Adipose tissue (tissue), 3 donors: ENCODE data around the gene TMEM270. TPM values are rescaled to one million over a fixed set of nuclear protein-coding genes. Genes with fewer than 3 reads are reported as not detected.
"Not testable (repeated sequence)": the region's sequence is repeated elsewhere in the genome, so short reads cannot be mapped to it uniquely, and the experiment has no call there.

Experiments
- H3K27ac ChIP-seq: one replicate; pipeline ENCODE4 v1.5.1; 2013; ENCODE audit warnings: low read depth, low read length
- WGBS, 3 donors: extraction: QIAGEN DNeasy Blood & Tissue Kit; methylation state at CpG; one replicate each; pipeline ENCODE4 v1.1.7; 2013; 5-methylcytosine and 5-hydroxymethylcytosine counted together
- polyA plus RNA-seq, 3 donors: library from polyadenylated mRNA; stranded (reverse); fragments of 200-250 nt; gene quantifications; one replicate each; pipeline ENCODE4 v1.2.3, GENCODE V29; 2013
- donor health status: healthy with polysubstance abuse.
- donor health status: Bipolar disorder and iron deficiency.
- donor health status: healthy.

Gene TMEM270
- polyA plus RNA-seq, 3 donors = 0.08 TPM; not detected in 2

DNA sequence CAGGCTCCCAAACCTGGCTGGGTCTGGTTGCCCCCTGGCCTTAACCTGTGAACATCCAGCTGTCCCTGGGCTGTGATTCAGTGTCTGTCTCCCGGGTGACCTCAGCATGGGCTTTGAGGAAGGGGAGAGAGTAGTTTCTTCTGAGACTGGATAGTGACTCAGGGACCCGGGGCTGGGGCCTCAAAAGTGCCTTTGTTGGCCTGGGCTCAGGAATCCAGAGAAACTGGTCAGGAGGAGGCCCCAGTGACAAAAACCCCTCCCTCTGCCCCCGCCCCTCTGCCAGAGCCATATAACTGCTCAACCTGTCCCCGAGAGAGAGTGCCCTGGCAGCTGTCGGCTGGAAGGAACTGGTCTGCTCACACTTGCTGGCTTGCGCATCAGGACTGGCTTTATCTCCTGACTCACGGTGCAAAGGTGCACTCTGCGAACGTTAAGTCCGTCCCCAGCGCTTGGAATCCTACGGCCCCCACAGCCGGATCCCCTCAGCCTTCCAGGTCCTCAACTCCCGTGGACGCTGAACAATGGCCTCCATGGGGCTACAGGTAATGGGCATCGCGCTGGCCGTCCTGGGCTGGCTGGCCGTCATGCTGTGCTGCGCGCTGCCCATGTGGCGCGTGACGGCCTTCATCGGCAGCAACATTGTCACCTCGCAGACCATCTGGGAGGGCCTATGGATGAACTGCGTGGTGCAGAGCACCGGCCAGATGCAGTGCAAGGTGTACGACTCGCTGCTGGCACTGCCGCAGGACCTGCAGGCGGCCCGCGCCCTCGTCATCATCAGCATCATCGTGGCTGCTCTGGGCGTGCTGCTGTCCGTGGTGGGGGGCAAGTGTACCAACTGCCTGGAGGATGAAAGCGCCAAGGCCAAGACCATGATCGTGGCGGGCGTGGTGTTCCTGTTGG is 30.0 kb upstream of the TMEM270 start, which contains the start of gene CLDN4:
CLDN4 (plus strand) TSS at position 316 of the 903 bp plus-strand sequence; CDS start at position 522, 206 bp downstream.
- 29 to 85% (median 75%) methylated on average over 41 to 42 of the region's 42 CpGs for WGBS, 3 donors
- no peak within 1 kb of the TSS for H3K27ac ChIP-seq

- WGBS, 3 donors = 20 to 85% (median 61%) methylated on average over 12 to 16 of the region's 16 CpGs
- H3K27ac ChIP-seq = no peak overlapping the region
These were observed 29.4 kb upstream of the TMEM270 start for GRCh38 chr7:73831584-73831833.

- no peak overlapping the region for H3K27ac ChIP-seq
- 18 to 71% (median 51%) methylated on average over 16 of the region's 16 CpGs for WGBS, 3 donors
These were observed 28.9 kb upstream of the TMEM270 start for GRCh38 chr7:73831834-73832651.

DNA sequence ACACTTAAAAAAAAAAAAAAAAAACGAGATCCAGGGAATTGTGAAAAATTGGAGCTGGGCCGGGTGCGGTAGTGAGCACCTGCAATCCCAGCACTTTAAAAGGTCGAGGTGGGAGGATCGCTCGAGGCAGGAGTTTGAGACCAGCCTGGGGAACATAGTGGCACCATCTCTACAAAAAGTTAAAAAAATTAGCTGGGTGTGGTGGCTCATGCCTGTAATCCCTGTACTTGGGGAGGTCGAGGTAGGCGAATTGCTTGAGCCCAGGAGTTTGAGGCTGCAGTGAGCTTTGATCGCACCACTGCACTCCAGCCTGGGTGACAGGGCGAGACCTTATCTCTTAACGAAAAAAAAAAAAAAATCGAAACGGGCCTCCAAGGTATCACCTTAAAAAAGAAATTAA is 28.2 kb upstream of the TMEM270 start:
- WGBS, 3 donors = 16 to 78% (median 72%) methylated on average over 13 of the region's 13 CpGs
- H3K27ac ChIP-seq = no peak overlapping the region

DNA sequence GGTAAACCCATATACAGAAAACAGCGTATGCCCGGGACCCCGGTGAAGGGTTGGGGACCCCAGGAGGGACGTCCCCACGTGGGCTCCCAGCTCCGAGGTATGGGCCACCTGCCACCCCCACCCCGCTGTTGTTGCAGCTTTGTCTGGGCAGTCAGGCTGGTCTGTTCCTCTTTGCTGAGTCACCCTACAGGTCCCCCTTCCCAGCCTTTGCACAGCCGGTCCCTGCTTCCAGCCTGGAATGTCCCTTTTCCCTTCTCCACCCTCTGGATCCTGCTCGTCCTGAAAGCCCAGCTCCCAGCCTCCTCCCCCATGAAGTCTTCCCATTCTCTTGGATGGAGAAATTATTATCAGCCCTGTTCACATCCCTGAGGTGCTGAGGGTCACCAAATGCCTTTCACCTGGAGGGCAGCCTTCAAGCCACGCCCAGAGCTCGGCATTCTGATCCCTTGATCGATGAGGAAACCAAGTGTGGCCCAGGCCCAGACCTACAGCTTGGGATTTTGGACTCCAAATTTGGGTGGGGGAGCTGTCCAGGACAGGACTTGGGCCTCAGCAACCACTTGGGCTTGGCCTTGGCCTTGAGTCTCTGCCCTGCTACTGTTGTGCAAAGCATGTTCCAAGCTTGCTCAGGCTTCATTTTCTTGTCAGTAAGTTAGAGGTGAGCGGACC is 27.6 kb upstream of the TMEM270 start:
- WGBS, 3 donors = 37 to 80% (median 70%) methylated on average over 13 of the region's 13 CpGs
- H3K27ac ChIP-seq = no peak overlapping the region

DNA sequence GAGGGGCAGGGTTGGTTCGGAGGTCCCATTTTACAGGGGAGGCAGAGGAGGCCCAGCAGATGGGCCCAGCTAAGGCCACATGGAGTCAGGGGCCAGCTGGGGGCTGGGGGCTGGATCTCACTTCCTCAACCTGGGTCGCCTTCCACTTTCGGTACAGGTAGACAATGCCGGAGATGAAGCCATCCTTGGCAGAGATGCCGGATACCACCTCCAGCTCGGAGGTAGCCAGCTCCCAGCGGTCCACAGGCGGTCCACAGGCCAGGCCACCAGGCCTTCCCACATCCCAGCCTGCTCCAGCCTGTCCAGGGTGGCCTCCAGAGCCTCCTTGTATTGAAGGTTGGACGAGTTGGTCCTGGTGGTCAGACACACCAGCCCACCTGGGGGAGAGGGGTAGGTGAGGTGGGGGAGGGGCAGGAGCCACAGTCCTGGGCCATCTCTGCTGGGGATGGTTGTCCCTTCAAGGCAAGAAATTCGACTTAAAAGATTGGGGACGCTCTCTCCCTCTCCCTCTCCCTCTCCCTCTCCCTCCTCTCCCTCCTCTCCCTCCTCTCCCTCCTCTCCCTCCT is 26.2 kb upstream of the TMEM270 start:
- 87 to 91% (median 87%) methylated on average over 10 to 11 of the region's 11 CpGs for WGBS, 3 donors
- no peak overlapping the region for H3K27ac ChIP-seq

- H3K27ac ChIP-seq = not testable (repeated sequence)
These were observed 23.8 kb upstream of the TMEM270 start for GRCh38 chr7:73837167-73837566.

DNA sequence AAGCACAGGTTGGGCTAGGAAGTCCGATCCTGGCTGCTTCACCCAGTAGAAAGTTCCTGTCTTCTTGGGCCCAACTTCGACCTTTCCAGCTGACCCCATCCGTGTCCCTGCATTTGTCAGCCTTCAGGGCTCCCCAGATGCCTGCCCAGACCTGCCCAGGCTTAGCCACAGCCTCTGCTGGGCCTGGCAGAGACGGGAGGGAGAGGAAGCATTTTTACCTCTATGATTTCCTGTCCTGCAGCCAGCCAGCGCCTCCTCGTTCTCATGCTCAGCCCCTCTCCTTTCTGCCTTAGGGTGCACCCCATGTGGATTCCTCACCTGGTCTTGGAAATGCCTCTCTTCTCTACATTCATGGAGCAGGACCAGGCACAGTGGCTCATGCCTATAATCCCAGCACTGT is 22.3 kb upstream of the TMEM270 start:
- no peak overlapping the region for H3K27ac ChIP-seq
- WGBS, 3 donors = 51 to 81% (median 64%) methylated on average over 6 of the region's 6 CpGs

DNA sequence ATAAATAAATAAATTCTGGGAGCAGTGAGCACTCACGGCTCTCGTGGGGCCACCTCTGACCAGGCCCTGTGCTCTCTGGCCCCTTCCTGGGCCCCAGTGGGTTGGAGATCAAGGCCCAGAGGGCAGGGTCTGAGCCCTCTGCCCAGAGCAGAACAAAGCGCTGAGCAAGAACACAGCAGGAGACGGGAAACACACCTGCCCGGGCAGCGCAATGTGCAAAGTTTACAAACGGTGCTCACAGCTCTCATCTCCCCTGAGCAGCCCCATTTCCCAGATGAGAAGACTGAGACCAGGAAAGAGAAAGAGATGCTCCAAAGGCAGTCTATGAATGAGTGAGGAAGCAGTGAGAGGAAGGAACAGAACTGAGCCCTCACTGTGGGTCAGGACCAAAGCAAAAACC is 21.7 kb upstream of the TMEM270 start:
- 90 to 93% (median 93%) methylated on average over 7 of the region's 7 CpGs for WGBS, 3 donors
- no peak overlapping the region for H3K27ac ChIP-seq

DNA sequence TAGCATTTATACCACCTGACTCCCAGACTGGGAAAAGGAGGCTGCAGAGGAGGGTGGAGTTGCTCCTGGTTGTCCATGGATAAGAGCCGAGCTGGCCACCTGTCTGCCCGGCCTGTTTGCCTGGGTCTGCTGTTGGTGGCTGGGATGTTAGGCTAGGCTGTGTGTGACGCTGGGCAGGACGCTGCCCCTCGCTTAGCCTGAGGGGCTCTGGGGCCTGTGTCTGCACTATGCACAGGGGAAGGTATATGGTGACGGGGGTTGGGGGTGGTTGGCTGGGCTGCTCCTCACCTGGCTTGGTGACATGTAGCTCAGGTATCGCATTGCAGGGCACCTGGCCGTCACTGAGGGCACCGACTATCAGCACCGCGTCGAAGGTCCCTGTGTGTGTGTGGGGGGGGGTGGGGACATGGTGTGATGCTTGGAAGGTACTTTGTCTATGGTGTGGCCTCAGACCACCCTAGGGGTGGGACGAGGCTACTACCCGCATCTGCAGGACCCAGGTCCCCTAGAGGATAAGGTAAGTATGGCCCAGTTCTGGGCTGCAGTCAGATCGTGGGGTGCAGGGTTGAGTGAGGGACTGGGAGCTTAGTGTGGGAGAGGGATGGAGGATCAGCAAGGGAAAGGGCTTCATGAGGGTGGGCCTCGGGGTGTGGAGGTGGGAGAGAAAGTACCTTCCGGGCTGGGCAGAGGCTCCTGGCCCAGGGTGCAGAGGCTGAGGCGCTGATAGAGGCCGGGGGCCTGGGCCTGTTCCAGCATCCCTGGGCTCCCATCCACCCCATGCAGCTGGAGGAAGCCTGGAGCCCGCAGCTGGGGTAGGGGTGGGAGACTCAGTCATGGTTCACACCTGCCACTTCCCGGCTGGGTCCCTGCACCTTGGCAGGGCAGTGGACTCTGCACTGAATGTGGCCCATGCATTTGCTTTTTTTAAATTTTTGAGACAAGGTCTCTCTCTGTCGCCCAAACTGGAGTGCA is 20.9 kb upstream of the TMEM270 start:
- H3K27ac ChIP-seq = no peak overlapping the region
- 86 to 93% (median 93%) methylated on average over 22 of the region's 22 CpGs for WGBS, 3 donors

- WGBS, 3 donors = 91 to 93% (median 93%) methylated on average over 16 of the region's 16 CpGs
These were observed 20.1 kb upstream of the TMEM270 start for GRCh38 chr7:73840715-73841379.

GRCh38 chr7:73841689-73842066 is 19.3 kb upstream of the TMEM270 start:
- no peak overlapping the region for H3K27ac ChIP-seq
- 48 to 78% (median 64%) methylated on average over 15 of the region's 15 CpGs for WGBS, 3 donors

More at GRCh38 chr7:73840715-73841379, 20.1 kb upstream of the TMEM270 start:
- no peak overlapping the region for H3K27ac ChIP-seq

GRCh38 chr7:73842067-73842976 is 18.6 kb upstream of the TMEM270 start, which contains the start of gene METTL27:
Gene METTL27 (minus strand): TSS chr7:73842516. CDS start chr7:73842140, 376 bp downstream.
- 1 to 10% (median 7%) methylated on average over 40 to 44 of the region's 45 CpGs for WGBS, 3 donors
- H3K27ac ChIP-seq = no peak within 1 kb of the TSS

- 32 to 48% (median 36%) methylated on average over 9 of the region's 9 CpGs for WGBS, 3 donors
- no peak overlapping the region for H3K27ac ChIP-seq
These were observed 16.8 kb upstream of the TMEM270 start for GRCh38 chr7:73844131-73844547.

GRCh38 chr7:73844848-73845460 is 16.0 kb upstream of the TMEM270 start:
- no peak overlapping the region for H3K27ac ChIP-seq
- 81 to 88% (median 84%) methylated on average over 13 of the region's 13 CpGs for WGBS, 3 donors
